Activated T-helper 1 cell treated with anti-CD3 and anti-CD28 coated beads, Interleukin-12 subunit alpha, Interleukin-12 subunit beta, Interleukin-2, Interleukin-4 antibody, amounts not matched to agents 30 ng/mL and 10 ng/mL and 1 ng/mL, durations not matched to agents 14 hours and 24 hours and 36 hours (primary cell): ENCODE measurements around the gene MAPK9. TPM values are rescaled to one million over a fixed set of nuclear protein-coding genes. Genes with fewer than 3 reads are reported as not detected.
"Not testable (repeated sequence)": the region's sequence is repeated elsewhere in the genome, so short reads cannot be mapped to it uniquely, and the experiment has no call there.

Experiments used
- DNase-seq: peaks from one replicate; pipeline ENCODE4 v3.0.0; 2021; ENCODE audit warnings: low spot score
- H3K27ac Mint-ChIP-seq: one replicate; pipeline ENCODE4 v1.8.0; 2021; ENCODE audit warnings: mild to moderate bottlenecking, mixed read lengths
- H3K27me3 Mint-ChIP-seq: one replicate; pipeline ENCODE4 v1.8.0; 2022; ENCODE audit warnings: mild to moderate bottlenecking, moderate library complexity, mixed read lengths; ENCODE audit not compliant: insufficient read depth
- H3K36me3 Mint-ChIP-seq: one replicate; pipeline ENCODE4 v1.8.0; 2021; ENCODE audit warnings: low read depth, mixed read lengths
- H3K4me1 Mint-ChIP-seq: one replicate; pipeline ENCODE4 v1.8.0; 2021; ENCODE audit warnings: low read depth, mixed read lengths
- H3K4me3 Mint-ChIP-seq: one replicate; pipeline ENCODE4 v1.8.0; 2021; ENCODE audit warnings: mild to moderate bottlenecking, moderate library complexity, mixed read lengths
- H3K9me3 Mint-ChIP-seq: one replicate; pipeline ENCODE4 v1.8.0; 2021; ENCODE audit warnings: mixed read lengths
- intact Hi-C: fragments of 100-400 bp; cut with micrococcal nuclease; formaldehyde crosslinking; loops from one replicate; pipeline ENCODE4 v1.15.1; 2024
- total RNA-seq: library from RNA; stranded (reverse); gene quantifications from 2 replicates; pipeline ENCODE4 v1.2.3, GENCODE V29; 2022

Gene MAPK9
- total RNA-seq, 1 donor from 2014 or later: 39.8 TPM

- not testable (repeated sequence) for H3K4me3 Mint-ChIP-seq, H3K27me3 Mint-ChIP-seq, H3K9me3 Mint-ChIP-seq, H3K36me3 Mint-ChIP-seq, H3K27ac Mint-ChIP-seq, H3K4me1 Mint-ChIP-seq, DNase-seq
- intact Hi-C loops: loop anchor here (10.0 kb wide), 3 partner anchors 604 to 946 kb away; partner anchors contain the start of genes CANX, RACK1 and RUFY1
Observed at GRCh38 chr5:180299014-180299413, 7.1 kb upstream of the MAPK9 start.

- Mint-ChIP-seq H3K4me1 (peaks cover 11% of the 10 kb centered on the region), H3K9me3 (no peaks in the 10 kb centered on the region), H3K27ac (no peak overlapping the region), H3K4me3 (no peak overlapping the region), H3K27me3 (no peaks in the 10 kb centered on the region), H3K36me3 (peaks cover 2% of the 10 kb centered on the region)
- DNase-seq: no peak
- intact Hi-C loops: loop anchor here (10.0 kb wide), 3 partner anchors 603 to 947 kb away; partner anchors contain the start of genes CANX, RACK1 and RUFY1
Observed at GRCh38 chr5:180297587-180298282, 5.9 kb upstream of the MAPK9 start.

- H3K27ac Mint-ChIP-seq: no peak overlapping the region
- H3K4me1 Mint-ChIP-seq: peaks cover 14% of the 10 kb centered on the region
- DNase-seq: no peak
- peaks cover 2% of the 10 kb centered on the region for H3K36me3 Mint-ChIP-seq
- H3K27me3 Mint-ChIP-seq: no peaks in the 10 kb centered on the region
- no peaks in the 10 kb centered on the region for H3K9me3 Mint-ChIP-seq
- intact Hi-C loops: loop anchor here (10.0 kb wide), 3 partner anchors 602 to 948 kb away; partner anchors contain the start of genes CANX, RACK1 and RUFY1
- no peak overlapping the region for H3K4me3 Mint-ChIP-seq
Observed at GRCh38 chr5:180296771-180297170, 4.9 kb upstream of the MAPK9 start.

- intact Hi-C loops: loop anchor here (5.0 to 10.0 kb wide), 5 partner anchors 197 to 950 kb away; partner anchors contain the start of genes CANX, CNOT6, RACK1 and RNF130
- H3K4me1 Mint-ChIP-seq: peaks cover 25% of the 10 kb centered on the region
Observed at GRCh38 chr5:180294913-180295555, 3.2 kb upstream of the MAPK9 start.

GRCh38 chr5:180294411-180294810 is 2.5 kb upstream of the MAPK9 start:
- Mint-ChIP-seq H3K4me1 (peaks cover 26% of the 10 kb centered on the region), H3K9me3 (no peaks in the 10 kb centered on the region), H3K27ac (no peak overlapping the region), H3K36me3 (peaks cover 6% of the 10 kb centered on the region), H3K4me3 (no peak overlapping the region), H3K27me3 (no peaks in the 10 kb centered on the region)
- intact Hi-C loops: loop anchor here (5.0 to 10.0 kb wide), 5 partner anchors 198 to 950 kb away; partner anchors contain the start of genes CANX, CNOT6, RACK1 and RNF130
- no peak for DNase-seq

More at GRCh38 chr5:180294913-180295555, 3.2 kb upstream of the MAPK9 start:
- Mint-ChIP-seq H3K27ac (no peak overlapping the region), H3K36me3 (peaks cover 6% of the 10 kb centered on the region), H3K27me3 (no peaks in the 10 kb centered on the region), H3K4me3 (no peak overlapping the region), H3K9me3 (no peaks in the 10 kb centered on the region)
- no peak for DNase-seq

GRCh38 chr5:180291234-180291940 is 496 bp downstream of the MAPK9 start:
- Mint-ChIP-seq H3K4me1 (peaks cover 26% of the 10 kb centered on the region), H3K4me3 (peak overlapping the region; percentile 88), H3K36me3 (peaks cover 17% of the 10 kb centered on the region), H3K27me3 (no peaks in the 10 kb centered on the region), H3K27ac (peak overlapping the region; percentile 87), H3K9me3 (no peaks in the 10 kb centered on the region)
- peak; percentile 2 for DNase-seq
- intact Hi-C loops: loop anchor here (5.0 to 10.0 kb wide), 5 partner anchors 201 to 953 kb away; partner anchors contain the start of genes CANX, CNOT6, RACK1 and RNF130

GRCh38 chr5:180290568-180291233 is 1.2 kb downstream of the MAPK9 start:
- H3K27ac Mint-ChIP-seq: peak overlapping the region; percentile 87
- no peaks in the 10 kb centered on the region for H3K9me3 Mint-ChIP-seq
- no peak for DNase-seq
- no peaks in the 10 kb centered on the region for H3K27me3 Mint-ChIP-seq
- H3K36me3 Mint-ChIP-seq: peaks cover 19% of the 10 kb centered on the region
- peaks cover 26% of the 10 kb centered on the region for H3K4me1 Mint-ChIP-seq
- H3K4me3 Mint-ChIP-seq: peak overlapping the region; percentile 88
- intact Hi-C loops: loop anchor here (5.0 to 10.0 kb wide), 5 partner anchors 202 to 954 kb away; partner anchors contain the start of genes CANX, CNOT6, RACK1 and RNF130

- Mint-ChIP-seq H3K9me3 (peaks cover under 1% of the 10 kb centered on the region), H3K4me1 (peaks cover 26% of the 10 kb centered on the region), H3K4me3 (peak overlapping the region; percentile 88), H3K27me3 (no peaks in the 10 kb centered on the region), H3K36me3 (peaks cover 25% of the 10 kb centered on the region), H3K27ac (no peak overlapping the region)
- DNase-seq: no peak
- intact Hi-C loops: loop anchor here (5.0 to 10.0 kb wide), 5 partner anchors 202 to 955 kb away; partner anchors contain the start of genes CANX, CNOT6, RACK1 and RNF130
Observed at GRCh38 chr5:180289966-180290365, 1.9 kb downstream of the MAPK9 start.

- Mint-ChIP-seq H3K27ac (no peak overlapping the region), H3K4me1 (peaks cover 26% of the 10 kb centered on the region), H3K9me3 (peaks cover 6% of the 10 kb centered on the region), H3K27me3 (no peaks in the 10 kb centered on the region), H3K4me3 (no peak overlapping the region), H3K36me3 (peaks cover 30% of the 10 kb centered on the region)
- DNase-seq: no peak
- intact Hi-C loops: no loop called here
Observed at GRCh38 chr5:180289433-180289832, 2.5 kb downstream of the MAPK9 start.

- intact Hi-C loops: no loop called here
- peaks cover 17% of the 10 kb centered on the region for H3K4me1 Mint-ChIP-seq
- H3K36me3 Mint-ChIP-seq: peaks cover 40% of the 10 kb centered on the region
- no peak overlapping the region for H3K4me3 Mint-ChIP-seq
- peaks cover 6% of the 10 kb centered on the region for H3K9me3 Mint-ChIP-seq
- no peaks in the 10 kb centered on the region for H3K27me3 Mint-ChIP-seq
- no peak overlapping the region for H3K27ac Mint-ChIP-seq
- DNase-seq: no peak
Observed at GRCh38 chr5:180287868-180288267, 4.0 kb downstream of the MAPK9 start.

GRCh38 chr5:180287404-180287803 is 4.5 kb downstream of the MAPK9 start:
- Mint-ChIP-seq H3K36me3 (peaks cover 42% of the 10 kb centered on the region), H3K27me3 (no peaks in the 10 kb centered on the region), H3K4me3 (no peak overlapping the region), H3K9me3 (peaks cover 6% of the 10 kb centered on the region), H3K4me1 (peaks cover 13% of the 10 kb centered on the region), H3K27ac (no peak overlapping the region)
- intact Hi-C loops: no loop called here
- no peak for DNase-seq

- Mint-ChIP-seq H3K4me3 (no peak overlapping the region), H3K4me1 (no peaks in the 10 kb centered on the region), H3K9me3 (peaks cover 20% of the 10 kb centered on the region), H3K36me3 (peaks cover 60% of the 10 kb centered on the region), H3K27ac (no peak overlapping the region), H3K27me3 (no peaks in the 10 kb centered on the region)
- no peak for DNase-seq
- intact Hi-C loops: no loop called here
Observed at GRCh38 chr5:180284149-180284548, 7.7 kb downstream of the MAPK9 start.
